ENCODE measurements around the gene IL15RA. TPM values are rescaled to one million over a fixed set of nuclear protein-coding genes. Genes with fewer than 3 reads are reported as not detected.
A peak's percentile ranks its signal among the peaks of the same experiment; 100 is the strongest.

The IL15RA gene
- total and polyA plus RNA-seq, 5 donors from 2014 or later, result 9.1 to 17.7 (median 9.9) TPM

- DNase-seq, result peak in 1 of 3 donors; percentile 21
- H3K27me3 ChIP-seq (ENCODE audit: control insufficient read depth, insufficient read depth, low read length), result no peaks in the 10 kb centered on the region
- H3K27ac ChIP-seq (ENCODE audit: insufficient read depth, low read length, poor library complexity, severe bottlenecking), result peak overlapping the region; percentile 61
- no peak for ATAC-seq (ENCODE audit: low read depth in 2 of 2)
- no peaks in the 10 kb centered on the region for H3K9me3 ChIP-seq (ENCODE audit: control insufficient read depth in 2 of 2, low read length in 2 of 2)
- Mint-ChIP-seq H3K9me3 (peaks cover 0 to 1% (median 0%) of the 10 kb centered on the region in 7 donors), H3K36me3 (peaks cover 62% of the 10 kb centered on the region), H3K27me3 (no peaks in the 10 kb centered on the region), H3K27ac (peak overlapping the region; percentile 95 to 96 (median 95)), H3K4me3 (peak overlapping the region in 2 of 4 donors; percentile 40 to 60), H3K4me1 (peaks cover 11 to 68% (median 45%) of the 10 kb centered on the region in 4 donors)
- H3K4me3 ChIP-seq (ENCODE audit: low read depth, low read length), result no peak overlapping the region
- H3K36me3 ChIP-seq (ENCODE audit: control insufficient read depth, insufficient read depth, low read length), result peaks cover 87% of the 10 kb centered on the region
- H3K4me1 ChIP-seq (ENCODE audit: control insufficient read depth, insufficient read depth, low read length, poor library complexity, severe bottlenecking), result peaks cover 19% of the 10 kb centered on the region
These were observed 41.9 kb upstream of the IL15RA start for GRCh38 chr10:6019010-6019782.

GRCh38 chr10:6018422-6018821 lies 41.1 kb upstream of the IL15RA start:
- peak in 1 of 3 donors; percentile 2 for DNase-seq
- peaks cover 14 to 70% (median 46%) of the 10 kb centered on the region in 4 donors for H3K4me1 Mint-ChIP-seq
- Histone ChIP-seq H3K27me3 (ENCODE audit: control insufficient read depth, insufficient read depth, low read length) (no peaks in the 10 kb centered on the region), H3K36me3 (ENCODE audit: control insufficient read depth, insufficient read depth, low read length) (peaks cover 86% of the 10 kb centered on the region), H3K27ac (ENCODE audit: insufficient read depth, low read length, poor library complexity, severe bottlenecking) (peak overlapping the region; percentile 61), H3K4me3 (ENCODE audit: low read depth, low read length) (no peak overlapping the region), H3K4me1 (ENCODE audit: control insufficient read depth, insufficient read depth, low read length, poor library complexity, severe bottlenecking) (peaks cover 24% of the 10 kb centered on the region), H3K9me3 (ENCODE audit: control insufficient read depth in 2 of 2, low read length in 2 of 2) (no peaks in the 10 kb centered on the region)
- H3K27me3 Mint-ChIP-seq, result no peaks in the 10 kb centered on the region
- peak overlapping the region in 1 of 4 donors; percentile 15 for H3K4me3 Mint-ChIP-seq
- H3K27ac Mint-ChIP-seq, result peak overlapping the region in 2 of 3 donors; percentile 95 to 96
- ATAC-seq (ENCODE audit: low read depth in 2 of 2), result no peak
- H3K9me3 Mint-ChIP-seq, result peaks cover 0 to 1% (median 0%) of the 10 kb centered on the region in 7 donors
- peaks cover 58% of the 10 kb centered on the region for H3K36me3 Mint-ChIP-seq

GRCh38 chr10:6017781-6018354 lies 40.5 kb upstream of the IL15RA start:
- no peak overlapping the region for H3K4me3 ChIP-seq (ENCODE audit: low read depth, low read length)
- H3K27me3 ChIP-seq (ENCODE audit: control insufficient read depth, insufficient read depth, low read length), result no peaks in the 10 kb centered on the region
- H3K9me3 ChIP-seq (ENCODE audit: control insufficient read depth in 2 of 2, low read length in 2 of 2), result no peaks in the 10 kb centered on the region
- peak overlapping the region in 1 of 3 donors; percentile 85 for H3K27ac Mint-ChIP-seq
- H3K27me3 Mint-ChIP-seq, result no peaks in the 10 kb centered on the region
- peak overlapping the region; percentile 61 for H3K27ac ChIP-seq (ENCODE audit: insufficient read depth, low read length, poor library complexity, severe bottlenecking)
- H3K4me1 Mint-ChIP-seq, result peaks cover 14 to 68% (median 46%) of the 10 kb centered on the region in 4 donors
- peaks cover 24% of the 10 kb centered on the region for H3K4me1 ChIP-seq (ENCODE audit: control insufficient read depth, insufficient read depth, low read length, poor library complexity, severe bottlenecking)
- DNase-seq (no peak), ATAC-seq (ENCODE audit: low read depth in 2 of 2) (no peak)
- H3K36me3 ChIP-seq (ENCODE audit: control insufficient read depth, insufficient read depth, low read length), result peaks cover 87% of the 10 kb centered on the region
- peaks cover 0 to 1% (median 0%) of the 10 kb centered on the region in 7 donors for H3K9me3 Mint-ChIP-seq
- H3K36me3 Mint-ChIP-seq, result peaks cover 58% of the 10 kb centered on the region
- H3K4me3 Mint-ChIP-seq, result no peak overlapping the region

- H3K27me3 ChIP-seq (ENCODE audit: control insufficient read depth, insufficient read depth, low read length), result no peaks in the 10 kb centered on the region
- H3K9me3 Mint-ChIP-seq, result peaks cover 0 to 2% (median 0%) of the 10 kb centered on the region in 7 donors
- peaks cover 20% of the 10 kb centered on the region for H3K4me1 ChIP-seq (ENCODE audit: control insufficient read depth, insufficient read depth, low read length, poor library complexity, severe bottlenecking)
- peaks cover 14 to 49% (median 45%) of the 10 kb centered on the region in 4 donors for H3K4me1 Mint-ChIP-seq
- peak; percentile 69 to 76 for ATAC-seq (ENCODE audit: low read depth in 2 of 2)
- H3K36me3 Mint-ChIP-seq, result peaks cover 48% of the 10 kb centered on the region
- H3K27me3 Mint-ChIP-seq, result no peaks in the 10 kb centered on the region
- H3K36me3 ChIP-seq (ENCODE audit: control insufficient read depth, insufficient read depth, low read length), result peaks cover 73% of the 10 kb centered on the region
- no peak overlapping the region for H3K4me3 ChIP-seq (ENCODE audit: low read depth, low read length)
- H3K27ac ChIP-seq (ENCODE audit: insufficient read depth, low read length, poor library complexity, severe bottlenecking), result peak overlapping the region; percentile 80
- H3K27ac Mint-ChIP-seq, result peak overlapping the region in 2 of 3 donors; percentile 96 to 97
- H3K9me3 ChIP-seq (ENCODE audit: control insufficient read depth in 2 of 2, low read length in 2 of 2), result no peaks in the 10 kb centered on the region
- DNase-seq, result peak; percentile 38 to 78 (median 75)
- peak overlapping the region in 2 of 4 donors; percentile 13 to 40 for H3K4me3 Mint-ChIP-seq
These were observed 37.0 kb upstream of the IL15RA start for GRCh38 chr10:6014241-6014761.

GRCh38 chr10:6013413-6014192 lies 36.3 kb upstream of the IL15RA start:
- H3K27ac Mint-ChIP-seq, result peak overlapping the region; percentile 86 to 97 (median 96)
- no peaks in the 10 kb centered on the region for H3K27me3 ChIP-seq (ENCODE audit: control insufficient read depth, insufficient read depth, low read length)
- DNase-seq (peak in 1 of 3 donors; percentile 16), ATAC-seq (ENCODE audit: low read depth in 2 of 2) (no peak)
- H3K9me3 Mint-ChIP-seq, result peaks cover 0 to 2% (median 0%) of the 10 kb centered on the region in 7 donors
- H3K4me1 Mint-ChIP-seq, result peaks cover 14 to 45% (median 38%) of the 10 kb centered on the region in 4 donors
- H3K27ac ChIP-seq (ENCODE audit: insufficient read depth, low read length, poor library complexity, severe bottlenecking), result peak overlapping the region; percentile 80
- H3K36me3 ChIP-seq (ENCODE audit: control insufficient read depth, insufficient read depth, low read length), result peaks cover 66% of the 10 kb centered on the region
- no peak overlapping the region for H3K4me3 ChIP-seq (ENCODE audit: low read depth, low read length)
- H3K9me3 ChIP-seq (ENCODE audit: control insufficient read depth in 2 of 2, low read length in 2 of 2), result no peaks in the 10 kb centered on the region
- peak overlapping the region in 1 of 4 donors; percentile 13 for H3K4me3 Mint-ChIP-seq
- H3K36me3 Mint-ChIP-seq, result peaks cover 41% of the 10 kb centered on the region
- H3K27me3 Mint-ChIP-seq, result no peaks in the 10 kb centered on the region
- H3K4me1 ChIP-seq (ENCODE audit: control insufficient read depth, insufficient read depth, low read length, poor library complexity, severe bottlenecking), result peaks cover 18% of the 10 kb centered on the region

- ATAC-seq (ENCODE audit: low read depth in 2 of 2) (no peak), DNase-seq (peak in 1 of 3 donors; percentile 41)
- no peak overlapping the region for H3K4me3 Mint-ChIP-seq
- peaks cover 39% of the 10 kb centered on the region for H3K36me3 Mint-ChIP-seq
- no peaks in the 10 kb centered on the region for H3K27me3 ChIP-seq (ENCODE audit: control insufficient read depth, insufficient read depth, low read length)
- H3K36me3 ChIP-seq (ENCODE audit: control insufficient read depth, insufficient read depth, low read length), result peaks cover 54% of the 10 kb centered on the region
- no peaks in the 10 kb centered on the region for H3K27me3 Mint-ChIP-seq
- H3K27ac Mint-ChIP-seq, result peak overlapping the region in 2 of 3 donors; percentile 6 to 45
- H3K9me3 ChIP-seq (ENCODE audit: control insufficient read depth in 2 of 2, low read length in 2 of 2), result no peaks in the 10 kb centered on the region
- peaks cover 14 to 44% (median 37%) of the 10 kb centered on the region in 4 donors for H3K4me1 Mint-ChIP-seq
- H3K27ac ChIP-seq (ENCODE audit: insufficient read depth, low read length, poor library complexity, severe bottlenecking), result no peak overlapping the region
- no peak overlapping the region for H3K4me3 ChIP-seq (ENCODE audit: low read depth, low read length)
- H3K4me1 ChIP-seq (ENCODE audit: control insufficient read depth, insufficient read depth, low read length, poor library complexity, severe bottlenecking), result peaks cover 15% of the 10 kb centered on the region
- peaks cover 0 to 2% (median 0%) of the 10 kb centered on the region in 7 donors for H3K9me3 Mint-ChIP-seq
These were observed 35.0 kb upstream of the IL15RA start for GRCh38 chr10:6012121-6012905.

Measured in CD4-positive, CD25-positive, alpha-beta regulatory T cell (primary cell).